ENCODE measurements around the gene LRRC49.
"Not testable (repeated sequence)": the region's sequence is repeated elsewhere in the genome, so short reads cannot be mapped to it uniquely, and the experiment has no call there.

LRRC49 gene

DNA sequence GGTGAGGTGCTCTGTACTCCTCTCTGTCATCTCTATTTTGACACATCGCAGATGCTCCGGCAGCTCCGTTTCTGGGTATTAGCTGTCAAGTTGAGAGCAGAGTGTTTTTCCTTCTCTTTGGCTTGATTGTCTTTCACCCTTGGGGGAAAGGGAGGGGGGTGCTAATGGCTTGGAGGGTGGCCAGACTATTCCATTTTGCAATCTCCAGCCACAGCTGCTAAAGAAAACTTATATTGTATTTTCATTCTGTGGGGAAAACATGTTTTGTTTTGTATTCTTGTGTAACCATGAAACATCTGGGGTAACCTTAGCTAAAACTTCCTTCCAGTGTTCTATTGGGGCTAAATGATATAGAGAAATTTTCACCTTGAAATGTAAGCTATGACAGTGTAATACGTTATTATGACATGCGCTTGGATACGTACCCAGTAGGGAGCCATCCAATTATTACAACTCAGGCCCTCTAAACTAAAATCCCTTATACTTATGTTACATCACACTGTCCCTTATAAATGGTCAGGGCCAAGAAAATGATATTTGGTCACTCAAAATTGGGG, 24.6 kb upstream of the LRRC49 start:
- ATAC-seq, result no peak

DNA sequence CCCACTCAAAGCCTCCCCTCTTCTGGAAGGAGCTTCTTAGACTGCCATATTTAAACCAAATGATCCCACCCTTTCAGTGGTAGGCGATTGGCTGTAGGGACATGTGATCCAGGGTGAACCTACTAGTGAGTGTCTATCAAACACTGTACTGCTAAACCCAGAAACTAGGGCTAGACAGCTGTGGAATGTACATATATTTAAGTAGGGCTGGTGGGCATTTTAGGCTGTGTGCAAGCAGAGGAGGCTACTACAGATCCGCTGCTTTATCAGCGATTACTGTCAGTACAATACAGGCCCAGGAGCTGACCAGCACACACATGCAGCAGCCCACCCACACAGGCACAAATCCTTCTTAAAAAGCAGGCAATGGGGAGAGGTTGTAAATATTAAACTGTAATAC, 23.3 kb upstream of the LRRC49 start:
- ATAC-seq, result no peak

DNA sequence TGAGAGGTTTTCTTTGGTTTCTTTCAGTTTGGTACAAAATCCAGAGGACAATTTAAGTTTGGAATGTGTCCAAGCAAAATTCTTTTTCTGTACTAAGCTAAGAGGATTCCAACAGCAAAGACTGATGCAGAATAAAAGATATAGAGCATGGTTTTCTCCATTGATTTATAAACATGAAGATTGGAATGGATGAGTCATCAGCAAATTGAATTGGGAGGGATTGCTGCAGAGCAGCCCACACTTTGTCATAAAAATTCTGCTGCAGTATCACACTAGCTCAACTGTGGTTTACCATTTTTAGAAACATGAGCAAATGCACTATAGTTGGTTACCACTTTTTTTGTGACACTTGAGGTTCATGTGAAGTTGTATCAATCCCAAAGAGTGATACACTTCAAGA, 22.6 kb upstream of the LRRC49 start:
- no peak for ATAC-seq

DNA sequence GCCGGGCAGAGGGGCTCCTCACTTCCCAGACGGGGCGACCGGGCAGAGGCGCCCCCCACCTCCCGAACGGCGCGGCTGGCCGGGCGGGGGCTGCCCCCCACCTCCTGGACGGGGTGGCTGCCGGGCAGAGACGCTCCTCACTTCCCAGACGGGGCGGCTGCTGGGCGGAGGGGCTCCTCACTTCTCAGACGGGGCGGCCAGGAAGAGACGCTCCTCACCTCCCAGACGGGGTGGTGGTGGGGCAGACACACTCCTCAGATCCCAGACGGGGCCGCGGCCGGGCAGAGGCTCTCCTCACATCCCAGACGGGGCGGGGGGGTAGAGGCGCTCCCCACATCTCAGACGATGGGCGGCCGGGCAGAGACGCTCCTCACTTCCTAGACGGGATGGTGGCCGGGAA, 21.1 kb upstream of the LRRC49 start:
- not testable (repeated sequence) for ATAC-seq

DNA sequence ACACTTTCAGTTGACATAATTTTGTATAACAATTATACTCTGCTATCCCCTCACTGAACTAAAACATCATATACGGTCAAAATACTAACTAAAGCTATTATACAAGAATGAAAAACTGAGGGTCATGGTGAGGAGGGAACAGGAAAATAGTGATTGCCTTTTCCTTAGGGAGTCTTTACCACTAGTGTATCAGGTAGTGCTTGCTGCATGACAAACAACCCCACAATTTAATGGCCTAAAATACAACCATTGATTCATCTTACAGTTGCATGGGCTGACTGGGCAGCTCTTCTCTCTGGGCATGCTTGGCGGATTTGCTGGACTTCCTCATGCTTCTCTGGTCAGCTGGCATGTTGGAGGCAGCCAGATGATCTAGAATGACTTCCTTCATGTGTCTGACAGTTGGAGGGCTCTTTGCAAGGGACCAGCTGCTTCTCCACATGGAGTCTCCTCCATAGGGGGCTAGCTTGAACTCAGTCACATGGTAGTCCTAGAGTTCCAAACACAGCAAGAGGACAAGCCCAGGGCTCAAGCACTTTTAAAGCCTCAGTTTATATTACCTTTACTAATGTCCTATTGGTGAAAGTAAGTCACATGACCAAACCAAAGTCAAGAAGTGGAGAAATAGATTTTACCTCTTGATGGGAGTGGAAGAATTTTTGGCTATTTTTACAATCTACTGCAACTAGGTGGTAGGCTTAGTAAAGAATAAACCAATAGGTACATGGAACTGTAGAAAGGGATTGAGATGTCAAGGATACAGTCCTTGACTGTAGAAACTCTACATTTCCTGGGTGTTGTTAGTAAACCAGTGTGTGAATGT, 19.2 kb upstream of the LRRC49 start:
- no peak for ATAC-seq

DNA sequence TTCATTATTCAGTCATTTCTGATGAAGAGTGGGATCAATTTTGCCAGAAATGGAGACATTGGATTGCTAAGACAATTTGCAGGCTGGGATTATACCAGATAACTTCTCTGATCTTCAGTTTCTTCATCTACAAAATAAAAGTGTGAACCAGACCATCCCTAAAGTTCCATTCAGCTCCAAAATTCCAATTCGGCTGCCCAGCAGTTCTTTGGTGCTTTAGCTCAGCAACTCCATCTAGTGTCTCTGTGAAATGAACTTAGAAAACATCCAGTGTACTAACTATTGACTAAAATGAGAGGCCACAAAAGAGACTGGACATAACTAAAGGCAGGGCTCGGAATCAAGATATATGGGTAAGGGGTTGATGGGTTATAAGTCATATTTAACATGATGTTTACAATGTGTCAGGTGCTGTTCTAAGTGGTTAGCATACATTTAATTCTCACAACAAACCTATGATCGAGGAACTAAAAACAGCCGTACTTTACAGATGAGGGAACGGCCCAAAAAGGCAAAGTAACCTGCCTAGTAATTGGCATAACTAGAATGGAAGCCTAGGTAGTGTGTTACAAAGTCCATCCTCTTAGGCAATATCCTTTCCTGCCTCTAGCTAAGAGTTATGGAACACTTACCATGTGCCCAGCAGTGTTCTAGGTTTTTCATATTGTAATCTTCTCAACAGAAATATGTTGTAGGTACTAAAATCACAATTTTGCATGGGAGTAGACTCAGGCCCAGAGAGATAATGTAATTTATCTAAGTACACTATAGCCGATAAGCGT, 17.4 kb upstream of the LRRC49 start:
- ATAC-seq, result no peak

DNA sequence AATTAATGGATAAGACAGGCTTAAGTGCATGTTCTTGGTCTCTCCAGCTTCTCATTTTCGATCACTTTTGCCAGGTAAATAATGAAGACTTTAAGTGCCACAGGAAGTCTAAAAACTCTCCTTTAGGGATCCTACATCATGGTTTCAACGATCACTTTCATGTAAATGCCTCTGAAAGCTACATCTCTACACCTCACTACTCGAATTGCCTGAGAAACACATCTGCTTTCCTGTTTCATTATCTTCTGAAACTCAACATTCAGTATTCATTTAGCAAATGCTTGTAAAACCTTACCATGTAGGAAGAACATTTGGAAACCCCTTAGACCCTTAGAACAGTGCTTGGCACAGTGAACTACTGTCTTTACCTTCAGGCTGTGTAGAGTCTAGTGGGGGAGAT, 16.6 kb upstream of the LRRC49 start:
- ATAC-seq, result no peak

DNA sequence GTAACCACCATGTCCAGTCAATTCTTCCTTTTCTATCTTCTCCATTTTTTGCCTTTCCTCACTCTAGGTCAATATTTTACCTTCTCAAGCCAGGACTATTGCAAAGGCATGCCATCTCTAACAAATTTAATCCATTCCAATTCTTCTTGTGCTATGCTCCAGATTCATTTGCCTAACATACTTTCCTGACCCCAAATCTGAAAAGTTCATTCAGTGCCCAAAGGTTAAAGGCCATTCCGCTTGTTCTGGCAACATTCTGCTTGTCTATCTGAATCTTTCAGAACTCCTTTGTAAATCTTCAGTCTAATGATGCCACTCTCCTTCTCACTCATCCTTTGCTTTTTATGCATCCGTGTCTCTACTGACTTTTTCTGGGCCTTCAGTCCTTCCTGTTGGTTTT, 15.9 kb upstream of the LRRC49 start:
- no peak for ATAC-seq

DNA sequence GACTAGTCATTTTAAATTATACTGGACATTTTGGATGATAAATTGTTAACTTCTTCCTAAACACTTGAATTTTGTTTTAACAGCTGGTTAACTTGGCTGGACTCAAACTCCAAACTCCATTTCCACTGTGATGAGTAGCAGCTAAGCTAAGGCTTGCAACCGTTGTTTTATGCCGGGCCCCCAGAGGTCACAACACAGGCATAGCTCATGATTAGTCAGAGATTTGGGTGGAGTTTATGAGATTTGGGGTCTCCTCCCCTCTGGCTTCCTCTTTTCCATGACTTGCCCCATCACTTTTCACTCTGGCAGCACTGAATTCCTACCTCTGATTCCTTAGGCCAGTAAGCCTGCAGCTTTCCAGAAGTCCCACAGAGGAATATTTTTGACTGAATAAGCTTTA, 13.2 kb upstream of the LRRC49 start:
- ATAC-seq, result no peak

DNA sequence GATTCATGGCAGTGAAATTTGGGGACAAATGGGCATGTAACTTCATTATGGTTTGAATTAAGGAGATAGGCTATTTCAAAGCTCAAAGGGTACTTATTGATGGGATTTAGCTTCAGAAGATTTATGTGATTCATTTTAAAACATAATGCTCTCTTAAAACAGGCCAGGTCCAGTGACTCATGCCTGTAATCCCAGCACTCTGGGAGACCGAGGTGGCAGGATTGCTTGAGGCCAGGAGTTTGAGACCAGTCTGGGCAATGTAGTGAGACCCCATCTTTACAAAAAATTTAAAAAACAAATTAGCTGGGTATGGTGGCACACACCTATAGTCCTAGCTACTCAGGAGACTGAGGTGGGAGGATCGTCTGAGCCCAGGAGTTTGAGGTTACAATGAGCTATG, 11.8 kb upstream of the LRRC49 start:
- no peak for ATAC-seq

DNA sequence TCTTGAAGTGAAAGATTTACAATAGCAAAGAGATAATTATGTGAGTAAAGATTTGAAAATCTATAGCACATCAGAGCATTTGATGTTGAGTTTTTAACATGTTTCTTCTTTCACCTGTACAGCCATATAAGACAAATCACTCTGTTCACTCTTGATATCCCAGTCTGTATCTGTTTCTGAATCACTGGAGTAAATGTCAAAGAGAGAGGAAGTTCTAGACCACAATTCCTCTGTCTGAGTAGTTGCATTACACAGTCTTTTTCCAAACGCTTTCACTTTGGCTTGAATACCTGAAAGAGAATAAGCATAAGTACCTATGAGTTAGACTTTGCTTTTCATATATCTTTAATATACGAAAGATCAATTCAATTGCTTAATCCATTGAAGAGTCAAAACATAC, 10.3 kb upstream of the LRRC49 start:
- ATAC-seq, result no peak

DNA sequence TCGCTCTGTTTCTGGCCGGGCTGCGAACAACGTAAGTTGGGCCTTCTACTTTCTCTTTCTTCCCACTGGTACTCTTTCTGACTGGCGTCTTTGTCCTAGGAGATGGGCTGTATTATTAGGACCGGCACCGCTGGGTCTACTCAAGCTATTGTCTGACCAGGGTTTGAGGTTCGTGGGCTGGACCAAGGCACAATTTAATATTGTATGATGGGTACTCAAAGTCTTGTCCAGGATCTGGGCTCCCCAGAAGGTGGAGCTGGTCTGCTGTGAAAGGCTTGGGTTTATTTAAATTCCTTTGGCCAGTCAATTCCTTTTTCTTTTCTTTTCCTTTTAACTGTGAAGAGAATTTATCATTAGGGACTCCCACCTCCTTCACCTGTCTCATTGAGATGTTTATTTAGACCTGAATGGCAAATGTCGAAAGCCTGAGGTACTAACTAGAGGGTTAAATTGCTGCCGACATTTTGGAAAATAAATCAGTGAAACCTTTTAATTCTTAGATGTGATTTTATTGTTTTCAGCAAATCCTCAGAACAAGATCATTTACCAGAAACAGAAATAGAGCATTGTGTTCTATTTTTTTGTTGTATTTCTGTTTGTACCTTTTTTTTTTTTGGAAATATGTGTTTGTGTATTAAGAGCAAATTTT, 410 bp downstream of the LRRC49 start:
- no peak for ATAC-seq

DNA sequence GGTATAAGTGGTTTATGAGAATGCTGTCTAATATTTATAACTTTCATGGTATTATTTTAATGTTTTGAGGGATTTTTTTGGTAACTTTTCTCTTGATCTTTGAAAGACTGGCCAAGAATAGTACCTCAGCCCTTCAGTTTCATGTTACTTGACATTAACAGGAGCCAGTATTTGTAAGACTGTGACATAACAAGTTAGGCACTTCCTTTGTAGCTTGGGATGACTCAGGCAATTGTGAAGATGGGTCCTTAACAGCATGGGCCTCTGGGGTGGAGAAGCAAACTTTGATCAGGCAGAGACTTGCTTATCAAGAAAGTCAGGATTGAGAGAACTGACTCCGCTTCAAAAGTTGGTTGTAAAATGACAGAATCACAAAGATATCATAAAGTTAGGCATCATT, 9.5 kb downstream of the LRRC49 start:
- ATAC-seq, result no peak

DNA sequence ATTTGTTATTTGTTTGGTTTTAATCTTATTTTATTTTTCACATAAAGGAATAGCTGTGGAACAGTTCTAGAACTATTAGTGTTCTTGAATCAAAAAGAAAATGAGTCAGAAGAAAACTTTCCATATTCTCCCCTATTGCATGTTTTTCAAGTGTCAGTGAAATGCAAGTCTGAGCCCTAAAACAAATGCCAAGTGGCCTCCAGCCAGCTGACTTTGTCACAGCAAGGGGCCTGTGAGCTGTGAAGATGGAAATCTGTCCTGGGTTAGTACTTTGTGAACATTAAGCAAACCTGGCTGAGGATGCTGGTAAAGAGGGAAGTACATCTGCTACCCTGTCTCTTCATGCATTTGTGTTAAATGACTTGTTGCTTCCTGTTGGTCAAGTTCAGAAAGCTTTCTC, 14.2 kb downstream of the LRRC49 start:
- ATAC-seq, result no peak

DNA sequence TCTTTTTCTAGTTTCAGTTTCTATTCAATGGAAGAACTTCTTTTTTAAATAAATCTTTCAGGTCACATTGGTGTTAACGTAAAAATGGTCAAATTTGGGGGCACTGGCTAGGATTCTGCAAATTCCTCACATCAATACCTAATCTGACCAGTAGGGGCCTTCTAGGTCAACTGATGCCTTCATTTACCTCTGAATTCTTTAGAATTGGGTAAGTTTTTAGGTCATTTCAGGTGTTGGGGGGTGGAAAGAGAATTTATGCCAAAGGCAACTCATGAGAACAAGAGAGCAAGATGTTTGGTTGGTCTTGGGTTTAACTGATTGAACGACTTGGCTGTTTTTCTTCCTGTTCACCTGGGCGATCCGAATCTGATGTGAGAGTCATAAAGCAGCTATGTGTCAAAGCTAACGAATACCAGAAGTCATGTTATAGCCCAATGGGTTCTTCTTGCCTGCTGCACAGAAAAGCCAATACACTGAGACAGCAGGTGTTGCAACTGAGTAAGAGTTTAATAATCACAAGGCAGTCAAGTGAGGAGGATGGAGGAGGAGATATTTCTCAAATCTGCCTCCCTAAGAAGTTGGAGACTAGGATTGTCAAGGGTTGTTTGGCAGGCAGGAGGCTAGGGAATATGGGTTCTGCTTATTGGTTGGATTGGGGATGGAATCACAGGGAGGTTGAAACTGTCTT, 15.3 kb downstream of the LRRC49 start:
- no peak for ATAC-seq

DNA sequence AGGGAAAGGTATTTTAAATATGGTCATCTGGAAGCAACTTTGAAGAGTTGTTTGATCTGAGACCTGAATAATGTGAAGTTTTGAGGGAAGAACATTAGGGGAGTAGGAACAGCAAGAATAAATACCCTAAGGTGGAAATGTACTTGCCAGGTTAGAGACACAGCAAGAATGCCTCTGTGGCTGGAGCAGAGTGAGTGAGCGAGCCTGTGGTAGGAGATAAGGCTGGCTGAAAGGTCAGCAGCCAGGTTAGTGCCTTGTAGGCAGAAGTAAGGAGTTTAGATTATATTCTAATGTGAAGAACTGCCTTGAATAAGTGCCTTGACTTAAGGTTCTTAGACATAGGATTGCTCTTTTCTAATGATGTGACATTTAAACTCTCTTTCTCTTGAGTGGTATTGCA, 18.3 kb downstream of the LRRC49 start:
- ATAC-seq, result no peak

DNA sequence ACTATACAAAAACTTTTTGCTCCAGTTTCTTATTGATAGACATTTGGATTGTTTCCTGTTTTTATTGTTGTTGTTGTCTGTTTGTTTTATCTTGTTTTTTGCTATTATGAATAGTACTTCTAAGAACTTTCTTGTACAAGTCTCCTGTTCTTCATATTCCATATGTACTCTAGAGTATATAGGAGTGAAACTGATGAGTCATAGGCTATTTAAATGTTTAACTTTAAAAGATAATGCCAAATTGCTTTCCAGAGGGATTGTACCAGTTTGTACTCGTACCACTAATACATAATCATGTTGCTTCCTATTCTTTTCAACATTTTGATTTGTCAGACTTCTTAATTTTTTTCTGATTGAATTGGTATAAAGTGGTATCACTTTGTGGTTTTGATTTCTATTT, 19.6 kb downstream of the LRRC49 start:
- ATAC-seq, result no peak

DNA sequence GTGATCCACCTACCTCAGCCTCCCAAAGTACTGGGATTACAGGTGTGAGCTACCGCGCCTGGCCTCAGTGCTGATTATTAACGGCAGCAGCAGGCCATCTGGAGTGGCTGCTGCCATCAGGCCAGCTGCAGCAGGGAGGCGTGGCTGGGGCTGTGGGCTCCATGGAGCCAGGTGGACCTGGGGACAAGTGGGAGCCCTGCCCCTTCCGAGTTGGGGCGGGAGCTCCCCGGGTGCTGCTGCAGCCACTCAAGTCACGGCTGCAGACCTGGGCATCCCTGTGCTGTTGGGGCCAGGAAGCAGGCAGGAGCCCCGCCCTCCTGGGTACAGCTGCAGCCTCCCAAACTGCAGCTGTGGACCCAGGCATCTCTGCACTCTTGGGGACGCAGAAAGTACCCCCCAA, 23.9 kb downstream of the LRRC49 start:
- ATAC-seq, result no peak

DNA sequence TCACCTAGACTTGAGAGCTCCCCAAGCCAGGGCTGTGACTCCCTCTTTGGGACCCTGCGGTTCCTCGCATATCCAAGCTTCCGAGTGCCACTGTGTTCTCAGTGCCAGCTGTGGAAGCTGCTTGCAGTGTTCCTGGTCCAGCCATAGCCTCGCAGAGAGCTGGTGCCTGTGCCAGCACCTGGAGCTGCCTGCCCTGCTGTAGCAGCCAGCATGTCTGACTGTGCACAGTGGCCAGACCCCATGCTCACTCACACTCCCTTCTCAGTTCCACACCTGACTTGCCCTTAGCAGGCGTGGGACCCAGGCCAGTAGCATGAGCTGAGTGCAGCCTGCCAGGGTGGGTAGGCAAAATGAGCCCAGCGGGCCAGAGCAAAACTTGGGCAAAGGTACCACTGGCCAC, 25.3 kb downstream of the LRRC49 start:
- ATAC-seq, result no peak

DNA sequence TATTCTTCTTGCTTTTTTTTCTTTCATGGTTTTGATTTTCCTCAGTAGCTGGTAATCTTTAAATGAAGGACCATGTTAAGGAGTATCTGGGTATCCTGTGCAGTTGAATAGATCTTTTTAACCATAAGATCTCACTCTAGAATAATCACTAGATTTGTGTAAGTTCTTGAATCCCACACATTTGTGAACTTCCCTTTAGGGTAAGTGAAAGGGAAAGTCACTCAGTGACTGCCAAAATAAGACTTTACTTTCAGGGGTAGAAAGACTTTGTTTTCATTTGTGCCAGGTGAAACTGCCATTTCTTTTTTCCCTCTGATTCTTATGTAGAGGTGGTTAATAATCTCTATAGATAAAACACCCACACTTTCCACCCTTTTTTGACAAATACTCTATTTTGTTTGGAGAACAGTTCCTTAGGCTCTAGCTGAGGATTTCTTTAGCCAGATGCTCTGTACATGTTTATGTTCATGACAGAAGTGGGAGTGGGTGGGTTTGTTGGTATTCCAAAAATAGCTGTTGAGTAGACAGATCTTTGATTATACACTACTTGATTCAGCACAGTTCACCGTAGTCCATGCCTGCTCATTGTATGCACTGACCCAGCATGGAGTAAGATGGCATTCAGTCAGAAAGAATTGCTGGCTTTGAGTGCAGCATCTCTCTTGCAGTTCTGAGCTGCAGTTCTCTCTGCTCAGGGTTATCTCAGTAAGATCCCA, 28.5 kb downstream of the LRRC49 start:
- no peak for ATAC-seq

DNA sequence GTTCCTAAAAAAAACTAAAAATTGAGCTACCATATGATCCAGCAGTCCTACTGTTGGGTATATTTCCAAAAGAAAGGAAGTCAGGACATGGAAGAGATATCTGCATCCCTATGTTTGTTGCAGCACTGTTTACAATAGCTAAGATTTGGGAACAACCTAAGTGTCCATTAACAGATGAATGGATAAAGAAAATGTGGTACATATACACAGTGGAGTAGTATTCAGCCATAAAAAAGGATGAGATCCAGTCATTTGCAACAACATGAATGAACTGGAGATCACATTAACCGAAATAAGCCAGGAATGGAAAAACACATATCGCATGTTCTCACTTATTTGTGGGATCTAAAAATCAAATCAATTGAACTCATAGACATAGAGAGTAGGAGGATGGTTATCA, 29.5 kb downstream of the LRRC49 start:
- no peak for ATAC-seq
